K562 (cell line): ENCODE data around the gene EIF4E1B. TPM values are rescaled to one million over a fixed set of nuclear protein-coding genes. Genes with fewer than 3 reads are reported as not detected.

Experiments
- ATAC-seq: fragments of 200-7000 bp; cut with Tn5 transposase; 3 replicates; pipeline ENCODE4 v1.9.1; 2020; ENCODE audit warnings: moderate library complexity
- BruUV-seq: library from RNA; stranded (reverse); fragments of 400-500 nt; replicated peaks from 2 replicates; lab custom pipeline; 2021; lab: Mats Ljungman, UMichigan
- CTCF ChIA-PET: fragments of 300-600 bp; formaldehyde crosslinking; extraction: SDS; loops from one replicate; lab custom pipeline; 2021; ENCODE audit warnings: low intra/inter-chr PET ratio; lab: Yijun Ruan, JAX
- POLR2A ChIA-PET: fragments of 300-600, 350-650 bp; sonication (Branson Sonifier 250); formaldehyde crosslinking; extraction: SDS; loops from one replicate; lab custom pipeline; 2021; ENCODE audit warnings: antibody characterized with exemption, inconsistent platforms; lab: Yijun Ruan, JAX
- DNase-seq, 4 experiments: peaks; one replicate each; pipeline versions ENCODE4 v3.0.0 to v3.0.0-alpha.2; 2011 to 2018; ENCODE audit warnings: low spot score in 3 of 4, mixed read lengths in 3 of 4; ENCODE audit errors: extremely low read depth in 1 of 4
- FAIRE-seq: peaks from 2 replicates; lab custom pipeline; 2011; peaks lifted over from hg19 to GRCh38; lab: Jason Lieb, UNC
- H2AFZ ChIP-seq: 2 replicates; pipeline ENCODE4 v1.6.0; 2011; ENCODE audit warnings: low read depth, low read length, control low read depth, inconsistent platforms
- H3K27ac ChIP-seq: fragments of 200-600 bp; 3 replicates; pipeline ENCODE4 v1.8.0; 2011; ENCODE audit warnings: low read depth, mild to moderate bottlenecking, control low read depth, inconsistent platforms, low read length, moderate library complexity, mixed read lengths; ENCODE audit errors: extremely low read depth
- H3K27me3 ChIP-seq, 2 experiments: fragments of 300-600 bp in 1 of 2; 2 replicates in 1 of 2; 3 replicates in 1 of 2; pipeline versions ENCODE4 v1.6.0 to v1.8.0; 2011; ENCODE audit warnings: inconsistent platforms in 2 of 2, low read length in 2 of 2, mild to moderate bottlenecking in 1 of 2, mixed read lengths in 1 of 2, moderate library complexity in 1 of 2; ENCODE audit not compliant: control insufficient read depth in 2 of 2, insufficient read depth in 2 of 2
- H3K36me3 ChIP-seq: fragments of 300-600 bp; 3 replicates; pipeline ENCODE4 v1.8.0; 2011; ENCODE audit warnings: mild to moderate bottlenecking, low read length, inconsistent platforms; ENCODE audit not compliant: control insufficient read depth, insufficient read depth
- H3K4me1 ChIP-seq, 2 experiments: fragments of 200-600 bp in 1 of 2; replicated peaks in 1 of 2; 2 replicates in 1 of 2; 3 replicates in 1 of 2; pipeline versions ENCODE4 v1.5.1 to v1.8.0; 2011; ENCODE audit warnings: inconsistent platforms in 2 of 2, low read length in 2 of 2, mild to moderate bottlenecking in 1 of 2, mixed read lengths in 1 of 2, moderate library complexity in 1 of 2; ENCODE audit not compliant: control insufficient read depth in 2 of 2, insufficient read depth in 2 of 2
- H3K4me2 ChIP-seq: 2 replicates; pipeline ENCODE4 v1.6.1; 2011; ENCODE audit warnings: low read length, control low read depth, inconsistent platforms, mixed read lengths; ENCODE audit not compliant: insufficient read depth
- H3K4me3 ChIP-seq: fragments of 200-600 bp; sonication (generic), shearing (Covaris generic); 2 replicates; pipeline ENCODE4 v1.5.1; 2016; ENCODE audit warnings: control low read depth, inconsistent platforms
- H3K79me2 ChIP-seq: fragments of 200-600 bp; 3 replicates; pipeline ENCODE4 v1.8.0; 2011; ENCODE audit warnings: low read length, inconsistent platforms; ENCODE audit not compliant: control insufficient read depth, insufficient read depth
- H3K9ac ChIP-seq, 2 experiments: 2 replicates each; pipeline versions ENCODE4 v1.6.0 to v1.6.1; 2011; ENCODE audit warnings: low read depth in 2 of 2, low read length in 2 of 2, control low read depth in 1 of 2, inconsistent platforms in 1 of 2, mild to moderate bottlenecking in 1 of 2, mixed read lengths in 1 of 2; ENCODE audit not compliant: insufficient read depth in 1 of 2
- H3K9me1 ChIP-seq: one replicate; pipeline ENCODE4 v1.6.0; 2011; ENCODE audit warnings: inconsistent platforms, mild to moderate bottlenecking, low read length, moderate library complexity; ENCODE audit not compliant: control insufficient read depth, insufficient read depth
- H3K9me3 ChIP-seq: replicated peaks from 2 replicates; pipeline ENCODE4 v1.5.1; 2011; ENCODE audit warnings: low read depth, low read length, inconsistent platforms; ENCODE audit not compliant: control insufficient read depth, insufficient read depth
- H4K20me1 ChIP-seq: replicated peaks from 2 replicates; pipeline ENCODE4 v1.6.1; 2011; ENCODE audit warnings: low read length, inconsistent platforms, mixed read lengths; ENCODE audit not compliant: control insufficient read depth, insufficient read depth
- CEBPG ChIP-seq, 3 experiments: fragments of 200-800 bp in 1 of 3; sonication (Bioruptor generic) in 1 of 3; sonication (generic) in 1 of 3; formaldehyde crosslinking in 1 of 3; IDR thresholded peaks in 2 of 3; conservative IDR thresholded peaks in 1 of 3; 2 replicates each; pipeline versions ENCODE4 v1.6.1 to v1.8.0; 2016 to 2022; ENCODE audit warnings: missing compliant biosample characterization in 2 of 3, missing genetic modification characterization in 2 of 3, mild to moderate bottlenecking in 1 of 3, missing genetic modification reagents in 1 of 3
- CHD1 ChIP-seq: fragments of 200-600 bp; sonication (generic); IDR thresholded peaks from one replicate; pipeline ENCODE4 v1.6.1; 2012; ENCODE audit warnings: mild to moderate bottlenecking, moderate library complexity, low read length, inconsistent platforms
- ELF2 ChIP-seq: fragments of 250-450 bp; sonication (Bioruptor Pico); IDR thresholded peaks from 2 replicates; pipeline ENCODE4 v1.5.0; 2021; ENCODE audit warnings: mild to moderate bottlenecking
- ESRRA ChIP-seq: fragments of 450-650 bp; IDR thresholded peaks from 2 replicates; pipeline ENCODE4 v1.6.1; 2014; ENCODE audit warnings: low read depth, mild to moderate bottlenecking, moderate library complexity, borderline replicate concordance
- PURB ChIP-seq: sonication (generic); formaldehyde crosslinking; IDR thresholded peaks from 2 replicates; pipeline ENCODE4 v1.9.0; 2021; ENCODE audit warnings: low read depth, mild to moderate bottlenecking, missing genetic modification reagents
- TOE1 ChIP-seq, 2 experiments: fragments of 450-650 bp in 1 of 2; sonication (generic) in 1 of 2; formaldehyde crosslinking in 1 of 2; IDR thresholded peaks; 2 replicates each; pipeline versions ENCODE4 v1.7.1 to v1.8.0; 2016 to 2022; ENCODE audit warnings: borderline replicate concordance in 2 of 2, mild to moderate bottlenecking in 2 of 2, antibody characterized with exemption in 1 of 2, inconsistent platforms in 1 of 2, low read depth in 1 of 2, missing genetic modification reagents in 1 of 2, moderate library complexity in 1 of 2
- ZKSCAN3 ChIP-seq: fragments of 250-450 bp; sonication (Bioruptor Pico); IDR thresholded peaks from 2 replicates; pipeline ENCODE4 v1.4.0; 2020
- WGBS: fragments of 100-300 bp; shearing (Covaris generic); methylation state at CpG from one replicate; pipeline ENCODE4 v1.1.6; 2016; ENCODE audit warnings: low coverage, mixed read lengths; ENCODE audit not compliant: insufficient coverage; ENCODE audit errors: missing lambda C conversion rate; 5-methylcytosine and 5-hydroxymethylcytosine counted together
- in situ Hi-C: fragments of 300-500 bp; cut with MboI; formaldehyde crosslinking; loops from 4 replicates; pipeline ENCODE4 v1.15.0; 2018; ENCODE audit warnings: inconsistent platforms, mixed read lengths
- intact Hi-C: fragments of 100-400 bp; cut with micrococcal nuclease; formaldehyde crosslinking; loops from 2 replicates; pipeline ENCODE4 v1.14.2; 2022
- polyA plus RNA-seq, 8 experiments: library from polyadenylated mRNA; depleted of rRNA in 4 of 8; stranded (reverse) in 5 of 8; unstranded in 3 of 8; fragments of >200 nt; fragmentation: Nextera tagmentation in 2 of 8; fragmentation: Illumina TruSeq in 1 of 8; extraction: Ambion mirVana in 2 of 8; extraction: Trizol in 1 of 8; gene quantifications; 2 replicates each; pipeline versions ENCODE4 v1.2.1 to v1.2.3, GENCODE V29; 2011 to 2014; ENCODE audit warnings: inconsistent platforms in 1 of 8, missing spikeins in 1 of 8
- total RNA-seq, 7 experiments: library from RNA; depleted of rRNA in 6 of 7; stranded (reverse); fragments of >200 nt in 6 of 7; fragmentation: Illumina TruSeq in 2 of 7; extraction: Trizol in 2 of 7; gene quantifications; 2 replicates each; pipeline versions ENCODE4 v1.2.1 to v1.2.3, GENCODE V29; 2011 to 2021; ENCODE audit warnings: low replicate concordance in 1 of 7
- TF ChIP-seq, protein P1 (sequence below): fragments of 450-650 bp; formaldehyde crosslinking; IDR thresholded peaks from 2 replicates; pipeline ENCODE4 v1.4.0; 2022; ENCODE audit warnings: mild to moderate bottlenecking, moderate library complexity

EIF4E1B gene
- total and polyA plus RNA-seq, 9 of the 15 experiments (the other 6 are each of a cell fraction or from before 2014, with no cell fraction given) = not detected

DNA sequence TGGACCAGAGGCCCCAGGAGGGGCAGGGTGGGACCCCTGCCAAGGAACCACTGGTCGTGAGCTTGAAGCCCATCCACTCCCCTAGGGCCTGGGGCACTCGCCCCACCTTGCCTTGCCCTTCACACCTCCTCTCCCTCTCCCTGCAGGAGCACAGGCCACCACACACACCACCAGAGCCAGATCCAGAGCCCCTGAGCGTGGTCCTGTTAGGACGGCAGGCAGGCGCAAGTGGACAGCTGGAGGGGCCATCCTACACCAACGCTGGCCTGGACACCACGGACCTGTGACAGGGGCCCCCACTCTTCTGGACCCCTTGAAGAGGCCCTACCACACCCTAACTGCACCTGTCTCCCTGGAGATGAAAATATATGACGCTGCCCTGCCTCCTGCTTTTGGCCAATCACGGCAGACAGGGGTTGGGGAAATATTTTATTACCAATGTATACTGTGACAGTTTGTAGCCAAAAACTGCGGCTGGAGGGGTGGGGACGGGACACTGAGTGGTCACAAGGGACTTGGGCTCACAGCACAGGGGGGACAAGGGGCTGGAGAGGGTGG is 35.0 kb upstream of the EIF4E1B start (continued):
- TF ChIP-seq ELF2 (CRISPR knock-in tag) (no peak), PURB (CRISPR knock-in tag) (no peak), ESRRA (no peak)

DNA sequence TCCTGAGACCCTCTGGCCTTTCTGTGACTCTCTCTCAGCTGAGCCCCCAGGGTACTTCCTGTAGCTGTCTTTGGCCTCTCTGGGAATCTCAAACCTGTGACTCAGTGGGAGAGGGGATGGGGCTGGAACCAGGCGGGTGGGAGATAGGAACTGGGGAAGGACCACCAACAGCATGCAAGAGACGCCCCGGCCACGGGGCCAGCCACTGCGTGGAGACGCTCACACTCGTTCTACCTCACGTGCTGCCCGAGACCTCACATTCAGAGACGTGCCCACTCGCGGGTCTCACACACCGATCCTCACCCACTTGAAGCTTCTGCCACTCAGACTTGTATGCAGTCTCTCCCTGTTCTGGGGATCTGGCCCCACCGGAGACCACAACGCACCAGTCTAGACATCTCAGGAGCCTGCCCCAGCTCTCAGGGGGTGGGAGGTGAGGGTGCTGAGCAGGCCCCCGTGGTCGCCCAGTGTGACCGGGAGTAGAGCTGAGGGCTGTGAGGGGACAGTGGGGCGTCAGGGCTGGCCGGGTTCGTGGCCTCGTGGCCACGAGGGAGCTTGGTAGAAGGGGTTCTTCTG is 34.3 kb upstream of the EIF4E1B start:
- ATAC-seq = no peak
- Histone ChIP-seq H3K4me1 (peaks cover 0 to 15% of the 10 kb centered on the region in 2 experiments; a peak in 1 of 5 replicates), H3K9me1 (no peaks in the 10 kb centered on the region), H3K4me3 (no peak overlapping the region), H3K9ac (peak overlapping the region in 1 of 2 experiments; percentile 52; a peak in 1 of 4 replicates), H3K79me2 (no peaks in the 10 kb centered on the region), H3K27ac (no peak overlapping the region), H2AFZ (no peak overlapping the region), H4K20me1 (no peaks in the 10 kb centered on the region; the same call in 1 of the 2 replicates), H3K27me3 (no peaks in the 10 kb centered on the region; a peak in 1 of 5 replicates), H3K4me2 (no peak overlapping the region), H3K36me3 (peaks cover 10% of the 10 kb centered on the region; the same call in 1 of the 3 replicates), H3K9me3 (no peaks in the 10 kb centered on the region)
- CTCF ChIA-PET = no interaction called here
- no peak for FAIRE-seq
- in situ Hi-C loops (loop anchor here (25.0 kb wide), 1 partner anchor 859 kb away; no protein-coding TSS in a partner anchor), intact Hi-C loops (no loop called here)
- 78% methylated on average over 19 of the region's 23 CpGs for WGBS
- POLR2A ChIA-PET = interaction anchor here (0.7 to 1.0 kb wide), 3 partner anchors 12 to 21 kb away, joined by 3 read pairs; no protein-coding TSS in a partner anchor
- TF ChIP-seq ZKSCAN3 (CRISPR knock-in tag) = no peak
- no peak for TF ChIP-seq CEBPG (CRISPR knock-in tag; IDR thresholded peaks at IDR 0.05)
- no peak for TF ChIP-seq CEBPG (tag; conservative IDR thresholded peaks at IDR 0.05 in 1 of 2, IDR thresholded peaks at IDR 0.05 in 1 of 2)
- no peak for TF ChIP-seq TOE1 (IDR thresholded peaks at IDR 0.05; ENCODE audit: borderline replicate concordance)
- TF ChIP-seq TOE1 (CRISPR knock-in tag; IDR thresholded peaks at IDR 0.05; ENCODE audit: borderline replicate concordance, low read depth) = no peak
- TF ChIP-seq CHD1 = no peak
- TF ChIP-seq, protein P1, sequence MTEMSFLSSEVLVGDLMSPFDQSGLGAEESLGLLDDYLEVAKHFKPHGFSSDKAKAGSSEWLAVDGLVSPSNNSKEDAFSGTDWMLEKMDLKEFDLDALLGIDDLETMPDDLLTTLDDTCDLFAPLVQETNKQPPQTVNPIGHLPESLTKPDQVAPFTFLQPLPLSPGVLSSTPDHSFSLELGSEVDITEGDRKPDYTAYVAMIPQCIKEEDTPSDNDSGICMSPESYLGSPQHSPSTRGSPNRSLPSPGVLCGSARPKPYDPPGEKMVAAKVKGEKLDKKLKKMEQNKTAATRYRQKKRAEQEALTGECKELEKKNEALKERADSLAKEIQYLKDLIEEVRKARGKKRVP (CRISPR knock-in tag) = no peak
- no TSS peak for BruUV-seq
- no peak for DNase-seq
